CD4-positive, CD25-positive, alpha-beta regulatory T cell (primary cell): Measurements from ENCODE around the gene TGFB1I1. TPM values are rescaled to one million over a fixed set of nuclear protein-coding genes. Genes with fewer than 3 reads are reported as not detected.

Experiments
- ATAC-seq, 2 donors: fragments of 150-1000 bp; cut with Tn5 transposase; one replicate each; pipeline ENCODE4 v1.10.0; 2021; ENCODE audit warnings: low read depth in 2 of 2, moderate number of reproducible peaks in 2 of 2, moderate library complexity in 1 of 2
- DNase-seq, 3 donors: peaks; one replicate each; pipeline versions ENCODE4 v3.0.0 to v3.0.0-alpha.2; 2012 to 2022; ENCODE audit warnings: mixed read lengths in 1 of 3
- H3K27ac ChIP-seq: one replicate; pipeline ENCODE4 v1.7.0; 2013; ENCODE audit warnings: mild to moderate bottlenecking, low read length; ENCODE audit not compliant: insufficient read depth, poor library complexity, severe bottlenecking
- H3K27me3 ChIP-seq: one replicate; pipeline ENCODE4 v1.7.0; 2013; ENCODE audit warnings: low read length; ENCODE audit not compliant: control insufficient read depth, insufficient read depth
- H3K36me3 ChIP-seq: one replicate; pipeline ENCODE4 v1.7.0; 2013; ENCODE audit warnings: mild to moderate bottlenecking, low read length, moderate library complexity; ENCODE audit not compliant: control insufficient read depth, insufficient read depth
- H3K4me1 ChIP-seq: 2 replicates; pipeline ENCODE4 v1.7.0; 2013; ENCODE audit warnings: mild to moderate bottlenecking, low read length; ENCODE audit not compliant: insufficient read depth, control insufficient read depth, poor library complexity, severe bottlenecking
- H3K4me3 ChIP-seq: one replicate; pipeline ENCODE4 v1.7.0; 2013; ENCODE audit warnings: low read depth, mild to moderate bottlenecking, low read length, moderate library complexity
- H3K9me3 ChIP-seq, 2 experiments: 1 replicate in 1 of 2; 2 replicates in 1 of 2; pipeline ENCODE4 v1.7.0; 2013; ENCODE audit warnings: low read length in 2 of 2, mild to moderate bottlenecking in 1 of 2, moderate library complexity in 1 of 2; ENCODE audit not compliant: control insufficient read depth in 2 of 2
- H3K27ac Mint-ChIP-seq, 3 donors: one replicate each; pipeline ENCODE4 v1.8.0; 2020 to 2022; ENCODE audit warnings: mild to moderate bottlenecking in 3 of 3, mixed read lengths in 3 of 3, moderate library complexity in 2 of 3
- H3K27me3 Mint-ChIP-seq: one replicate; pipeline ENCODE4 v1.8.0; 2022; ENCODE audit warnings: mild to moderate bottlenecking, mixed read lengths
- H3K36me3 Mint-ChIP-seq: one replicate; pipeline ENCODE4 v1.8.0; 2020; ENCODE audit warnings: mixed read lengths
- H3K4me1 Mint-ChIP-seq, 4 donors: one replicate each; pipeline ENCODE4 v1.8.0; 2020 to 2022; ENCODE audit warnings: mixed read lengths in 4 of 4, mild to moderate bottlenecking in 1 of 4
- H3K4me3 Mint-ChIP-seq, 4 donors: one replicate each; pipeline ENCODE4 v1.8.0; 2020 to 2022; ENCODE audit warnings: mild to moderate bottlenecking in 4 of 4, mixed read lengths in 4 of 4, moderate library complexity in 3 of 4
- H3K9me3 Mint-ChIP-seq, 7 donors: one replicate each; pipeline ENCODE4 v1.8.0; 2020 to 2022; ENCODE audit warnings: mixed read lengths in 7 of 7, mild to moderate bottlenecking in 3 of 7, moderate library complexity in 2 of 7
- polyA plus RNA-seq, 4 donors: library from polyadenylated mRNA; unstranded; fragments of 300-500 nt; fragmentation: Illumina TruSeq; gene quantifications; one replicate each; pipeline ENCODE4 v1.2.3, GENCODE V29; 2021
- total RNA-seq: library from RNA; stranded (reverse); gene quantifications from one replicate; pipeline ENCODE4 v1.2.3, GENCODE V29; 2022

The TGFB1I1 gene
- total and polyA plus RNA-seq, 5 donors from 2014 or later, result 0.33 to 5.0 (median 1.6) TPM

DNA sequence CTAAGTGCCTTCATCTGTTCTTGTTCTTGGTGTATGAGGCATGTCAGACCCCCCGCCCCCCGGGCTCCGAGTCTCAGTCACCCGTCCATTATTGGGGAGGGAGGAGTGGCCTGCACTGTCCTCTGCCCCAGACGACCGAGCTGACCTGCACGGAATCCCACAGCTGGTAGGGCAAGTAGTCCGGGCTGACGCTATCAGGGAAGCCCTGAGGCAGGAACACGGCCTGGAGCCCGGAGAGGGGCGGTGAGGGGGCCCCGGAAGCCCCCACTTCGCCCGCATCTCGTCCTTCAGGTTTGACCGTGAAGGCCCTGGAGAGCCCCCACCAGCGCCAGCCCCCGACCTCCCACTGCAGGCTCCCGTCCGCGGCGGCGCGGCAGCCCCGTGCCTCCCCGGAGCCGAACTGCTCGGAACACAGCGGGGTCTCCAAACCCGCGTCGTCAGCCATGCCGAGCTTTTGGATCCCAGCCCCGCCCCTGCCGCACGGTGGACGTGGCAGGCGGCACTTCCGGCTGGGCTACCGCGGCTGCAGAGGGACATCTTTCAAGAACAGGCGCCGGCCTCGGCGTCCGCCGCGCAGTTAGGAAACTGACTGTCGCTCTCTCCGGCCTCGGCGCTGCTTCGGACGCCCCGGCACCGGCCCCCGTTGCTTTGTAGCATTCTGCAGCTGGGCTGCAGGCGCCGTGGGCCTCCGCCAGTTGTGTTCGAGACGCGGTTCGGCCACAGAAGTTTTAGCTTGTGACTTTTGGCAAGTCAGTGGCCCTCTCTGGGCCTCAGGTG, 36.2 kb downstream of the TGFB1I1 start, which contains the start of gene RUSF1:
Gene RUSF1, minus strand, starts transcription at position 463 of the 777 bp plus-strand sequence. Its CDS starts 18 bp downstream, at position 445.
- ATAC-seq (peak; percentile 85 to 86), DNase-seq (peak; percentile 71 to 93 (median 79))
- H3K4me1 Mint-ChIP-seq, result peaks cover 28 to 64% (median 49%) of the 10 kb centered on the region in 4 donors
- H3K36me3 Mint-ChIP-seq, result no peaks in the 10 kb centered on the region
- Histone ChIP-seq H3K4me1 (peaks cover 40% of the 10 kb centered on the region), H3K27me3 (no peaks in the 10 kb centered on the region), H3K27ac (peak within 1 kb of the TSS; percentile 82), H3K36me3 (no peaks in the 10 kb centered on the region), H3K4me3 (peak within 1 kb of the TSS; percentile 95), H3K9me3 (no peaks in the 10 kb centered on the region)
- H3K4me3 Mint-ChIP-seq, result peak within 1 kb of the TSS; percentile 91 to 97 (median 93)
- no peaks in the 10 kb centered on the region for H3K27me3 Mint-ChIP-seq
- H3K9me3 Mint-ChIP-seq, result peaks cover 0 to 2% (median 0%) of the 10 kb centered on the region in 7 donors
- H3K27ac Mint-ChIP-seq, result peak within 1 kb of the TSS; percentile 97 to 98 (median 97)

DNA sequence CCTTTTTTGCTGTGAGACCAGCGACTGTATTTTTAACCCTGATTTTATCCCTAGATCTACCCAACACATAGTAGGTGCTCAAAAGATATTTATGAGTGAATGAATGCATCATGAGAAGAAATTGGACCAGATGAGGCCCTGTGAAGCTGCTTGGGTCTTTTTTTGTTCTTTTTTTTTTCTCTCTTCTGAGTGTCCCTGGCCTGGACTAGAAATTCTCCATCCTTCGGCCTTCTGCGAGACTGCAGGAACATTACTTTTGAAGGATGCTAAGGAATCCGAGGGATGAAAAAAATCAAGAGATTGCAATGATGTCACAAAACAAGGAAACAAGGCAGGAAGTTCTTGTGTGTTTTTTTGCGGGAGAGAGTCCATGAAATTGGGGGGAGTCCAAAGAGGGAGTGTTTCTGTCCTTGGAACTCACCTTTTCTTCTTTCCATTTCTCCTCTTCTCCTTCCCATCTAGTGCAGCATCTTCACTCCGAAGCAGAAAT, 36.8 kb downstream of the TGFB1I1 start:
- no peaks in the 10 kb centered on the region for H3K27me3 Mint-ChIP-seq
- ATAC-seq (no peak), DNase-seq (no peak)
- H3K27ac ChIP-seq, result peak overlapping the region; percentile 82
- no peaks in the 10 kb centered on the region for H3K27me3 ChIP-seq
- H3K4me1 Mint-ChIP-seq, result peaks cover 27 to 64% (median 49%) of the 10 kb centered on the region in 4 donors
- H3K4me1 ChIP-seq, result peaks cover 40% of the 10 kb centered on the region
- H3K4me3 ChIP-seq, result peak overlapping the region; percentile 95
- no peaks in the 10 kb centered on the region for H3K9me3 ChIP-seq
- peaks cover 0 to 2% (median 0%) of the 10 kb centered on the region in 7 donors for H3K9me3 Mint-ChIP-seq
- H3K4me3 Mint-ChIP-seq, result peak overlapping the region; percentile 91 to 97 (median 93)
- peak overlapping the region; percentile 97 to 98 (median 97) for H3K27ac Mint-ChIP-seq
- H3K36me3 ChIP-seq, result no peaks in the 10 kb centered on the region
- no peaks in the 10 kb centered on the region for H3K36me3 Mint-ChIP-seq

DNA sequence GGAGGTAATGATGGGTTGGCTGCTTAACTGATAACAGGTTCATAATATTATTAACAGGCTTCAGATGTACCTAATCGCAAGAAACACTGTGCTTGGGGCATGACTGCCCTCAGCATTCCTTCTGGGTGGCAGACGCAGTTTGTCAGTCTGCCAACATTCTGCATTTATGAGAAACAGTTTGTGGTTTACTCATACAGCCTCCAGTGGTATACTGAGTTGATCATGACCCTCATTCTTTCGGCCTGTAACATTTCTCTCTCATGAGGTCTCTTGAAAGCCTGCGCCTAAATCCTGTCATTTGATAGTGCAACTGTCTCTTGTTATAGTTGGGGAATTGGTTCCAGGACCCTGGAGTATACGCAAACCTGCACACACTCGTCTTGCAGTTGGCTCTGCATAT, 41.2 kb downstream of the TGFB1I1 start:
- H3K4me1 ChIP-seq, result peaks cover 15% of the 10 kb centered on the region
- no peak overlapping the region for H3K4me3 ChIP-seq
- no peak for DNase-seq
- H3K27ac ChIP-seq, result no peak overlapping the region
- Mint-ChIP-seq H3K9me3 (peaks cover 0 to 2% (median 0%) of the 10 kb centered on the region in 7 donors), H3K4me3 (no peak overlapping the region), H3K4me1 (peaks cover 17 to 28% (median 21%) of the 10 kb centered on the region in 4 donors), H3K27ac (no peak overlapping the region), H3K36me3 (no peaks in the 10 kb centered on the region), H3K27me3 (no peaks in the 10 kb centered on the region)
- H3K36me3 ChIP-seq, result no peaks in the 10 kb centered on the region
- H3K9me3 ChIP-seq, result no peaks in the 10 kb centered on the region
- no peaks in the 10 kb centered on the region for H3K27me3 ChIP-seq
- no peak for ATAC-seq

- Histone ChIP-seq H3K27me3 (no peaks in the 10 kb centered on the region), H3K36me3 (no peaks in the 10 kb centered on the region), H3K9me3 (no peaks in the 10 kb centered on the region), H3K4me3 (no peak overlapping the region), H3K27ac (no peak overlapping the region), H3K4me1 (peaks cover 10% of the 10 kb centered on the region)
- no peaks in the 10 kb centered on the region for H3K27me3 Mint-ChIP-seq
- no peak for ATAC-seq
- H3K27ac Mint-ChIP-seq, result no peak overlapping the region
- DNase-seq, result no peak
- no peak overlapping the region for H3K4me3 Mint-ChIP-seq
- peaks cover 10 to 22% (median 16%) of the 10 kb centered on the region in 4 donors for H3K4me1 Mint-ChIP-seq
- H3K9me3 Mint-ChIP-seq, result peaks cover 0 to 2% (median 0%) of the 10 kb centered on the region in 7 donors
- H3K36me3 Mint-ChIP-seq, result no peaks in the 10 kb centered on the region
These were observed 41.9 kb downstream of the TGFB1I1 start for GRCh38 chr16:31513884-31514283.

GRCh38 chr16:31517800-31518402, 45.9 kb downstream of the TGFB1I1 start:
- Histone ChIP-seq H3K27me3 (no peaks in the 10 kb centered on the region), H3K4me3 (no peak overlapping the region), H3K9me3 (no peaks in the 10 kb centered on the region), H3K36me3 (no peaks in the 10 kb centered on the region), H3K4me1 (no peaks in the 10 kb centered on the region), H3K27ac (no peak overlapping the region)
- Mint-ChIP-seq H3K27me3 (peaks cover 4% of the 10 kb centered on the region), H3K36me3 (no peaks in the 10 kb centered on the region), H3K4me3 (no peak overlapping the region), H3K27ac (no peak overlapping the region), H3K4me1 (peaks cover 0 to 4% (median under 1%) of the 10 kb centered on the region in 4 donors), H3K9me3 (peaks cover 0 to 2% (median 0%) of the 10 kb centered on the region in 7 donors)
- no peak for DNase-seq
- ATAC-seq, result no peak

DNA sequence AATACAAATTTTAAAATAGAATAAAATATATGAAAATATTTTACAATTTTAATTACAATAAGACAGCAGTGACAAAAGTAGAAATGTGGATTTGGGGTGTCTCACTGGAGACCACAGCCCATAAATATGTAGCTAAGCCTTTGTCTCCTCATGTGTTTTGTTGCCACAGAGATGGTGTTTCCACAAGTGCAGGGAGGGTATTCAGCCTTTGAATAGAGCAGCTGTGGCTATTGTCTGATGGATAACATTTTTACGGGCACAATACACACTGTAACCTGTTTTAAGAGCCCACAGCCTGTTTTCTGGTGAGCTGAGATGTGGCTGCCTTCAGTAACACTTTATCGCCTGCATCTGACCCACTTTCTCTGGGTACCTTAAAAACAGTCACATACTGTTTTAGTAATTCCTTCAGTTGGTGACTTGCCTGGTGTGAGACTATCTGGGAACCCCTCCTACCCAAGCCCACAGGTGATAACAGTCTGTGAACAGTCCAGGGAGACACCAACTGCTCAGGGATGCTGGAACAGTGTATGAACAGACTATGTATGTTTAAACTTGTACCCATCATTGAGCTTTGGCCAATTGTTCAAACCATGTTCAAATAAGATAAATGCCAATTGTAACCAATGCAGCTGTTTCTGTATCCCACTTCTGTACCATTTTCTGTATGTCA, 47.9 kb downstream of the TGFB1I1 start:
- no peaks in the 10 kb centered on the region for H3K36me3 Mint-ChIP-seq

GRCh38 chr16:31521368-31521767, 49.4 kb downstream of the TGFB1I1 start:
- no peak overlapping the region for H3K4me3 ChIP-seq
- Mint-ChIP-seq H3K36me3 (no peaks in the 10 kb centered on the region), H3K4me3 (no peak overlapping the region), H3K4me1 (peaks cover 0 to 4% (median 0%) of the 10 kb centered on the region in 4 donors), H3K9me3 (peaks cover 0 to 2% (median 0%) of the 10 kb centered on the region in 7 donors), H3K27me3 (peaks cover 6% of the 10 kb centered on the region), H3K27ac (no peak overlapping the region)
- DNase-seq (no peak), ATAC-seq (no peak)
- H3K36me3 ChIP-seq, result no peaks in the 10 kb centered on the region
- no peaks in the 10 kb centered on the region for H3K9me3 ChIP-seq
- no peak overlapping the region for H3K27ac ChIP-seq
- no peaks in the 10 kb centered on the region for H3K4me1 ChIP-seq
- no peaks in the 10 kb centered on the region for H3K27me3 ChIP-seq

More for the DNA sequence above, 47.9 kb downstream of the TGFB1I1 start:
- Histone ChIP-seq H3K36me3 (no peaks in the 10 kb centered on the region), H3K27ac (no peak overlapping the region), H3K27me3 (no peaks in the 10 kb centered on the region), H3K4me3 (no peak overlapping the region), H3K9me3 (no peaks in the 10 kb centered on the region), H3K4me1 (no peaks in the 10 kb centered on the region)
- Mint-ChIP-seq H3K9me3 (peaks cover 0 to 2% (median 0%) of the 10 kb centered on the region in 7 donors), H3K4me3 (no peak overlapping the region), H3K4me1 (peaks cover 0 to 4% (median 0%) of the 10 kb centered on the region in 4 donors), H3K27me3 (peaks cover 6% of the 10 kb centered on the region), H3K27ac (no peak overlapping the region)
- no peak for ATAC-seq
- DNase-seq, result no peak
